K562 (cell line): ENCODE results near the gene DNAAF8. TPM values are rescaled to one million over a fixed set of nuclear protein-coding genes. Genes with fewer than 3 reads are reported as not detected.

Source experiments
- BMI1 ChIP-seq: fragments of 150-350 bp; IDR thresholded peaks from 2 replicates; pipeline ENCODE4 v1.6.1; 2014; ENCODE audit warnings: low read length
- FOXK2 ChIP-seq, 2 experiments: fragments of 450-650 bp; IDR thresholded peaks in 1 of 2; conservative IDR thresholded peaks in 1 of 2; 2 replicates each; pipeline ENCODE4 v1.6.1; 2016; ENCODE audit warnings: low read depth in 2 of 2, mild to moderate bottlenecking in 1 of 2
- IFI16 ChIP-seq: fragments of 250-450 bp; sonication (Bioruptor Pico); IDR thresholded peaks from 2 replicates; pipeline ENCODE4 v2.1.2; 2022; ENCODE audit warnings: mild to moderate bottlenecking, inconsistent platforms
- LCOR ChIP-seq: sonication (generic); formaldehyde crosslinking; IDR thresholded peaks from 2 replicates; pipeline ENCODE4 v1.8.0; 2022; ENCODE audit warnings: mild to moderate bottlenecking, missing genetic modification reagents
- SMARCE1 ChIP-seq: fragments of 450-650 bp; IDR thresholded peaks from 2 replicates; pipeline ENCODE4 v1.7.1; 2016; ENCODE audit warnings: mild to moderate bottlenecking
- TOE1 ChIP-seq, 2 experiments: fragments of 450-650 bp in 1 of 2; sonication (generic) in 1 of 2; formaldehyde crosslinking in 1 of 2; IDR thresholded peaks; 2 replicates each; pipeline versions ENCODE4 v1.7.1 to v1.8.0; 2016 to 2022; ENCODE audit warnings: borderline replicate concordance in 2 of 2, mild to moderate bottlenecking in 2 of 2, antibody characterized with exemption in 1 of 2, inconsistent platforms in 1 of 2, low read depth in 1 of 2, missing genetic modification reagents in 1 of 2, moderate library complexity in 1 of 2
- ZFX ChIP-seq: sonication (generic); formaldehyde crosslinking; IDR thresholded peaks from 2 replicates; pipeline ENCODE4 v1.8.0; 2022; ENCODE audit warnings: mild to moderate bottlenecking, missing genetic modification reagents, moderate library complexity
- ZNF263 ChIP-seq: sonication (generic); formaldehyde crosslinking; IDR thresholded peaks from 2 replicates; pipeline ENCODE4 v1.8.0; 2022; ENCODE audit warnings: mild to moderate bottlenecking, missing genetic modification reagents, borderline replicate concordance
- ZNF3 ChIP-seq: fragments of 250-450 bp; sonication (Bioruptor Pico); IDR thresholded peaks from 2 replicates; pipeline ENCODE4 v1.5.0; 2021; ENCODE audit warnings: mild to moderate bottlenecking, moderate library complexity
- ZNF507 ChIP-seq: conservative IDR thresholded peaks from 2 replicates; pipeline ENCODE4 v1.6.1; 2017; ENCODE audit warnings: missing genetic modification characterization, missing compliant biosample characterization
- polyA plus RNA-seq, 8 experiments: library from polyadenylated mRNA; depleted of rRNA in 4 of 8; stranded (reverse) in 5 of 8; unstranded in 3 of 8; fragments of >200 nt; fragmentation: Nextera tagmentation in 2 of 8; fragmentation: Illumina TruSeq in 1 of 8; extraction: Ambion mirVana in 2 of 8; extraction: Trizol in 1 of 8; gene quantifications; 2 replicates each; pipeline versions ENCODE4 v1.2.1 to v1.2.3, GENCODE V29; 2011 to 2014; ENCODE audit warnings: inconsistent platforms in 1 of 8, missing spikeins in 1 of 8
- total RNA-seq, 7 experiments: library from RNA; depleted of rRNA in 6 of 7; stranded (reverse); fragments of >200 nt in 6 of 7; fragmentation: Illumina TruSeq in 2 of 7; extraction: Trizol in 2 of 7; gene quantifications; 2 replicates each; pipeline versions ENCODE4 v1.2.1 to v1.2.3, GENCODE V29; 2011 to 2021; ENCODE audit warnings: low replicate concordance in 1 of 7
- TF ChIP-seq, protein P1 (sequence below): IDR thresholded peaks from 3 replicates; pipeline ENCODE4 v1.6.1; 2011; ENCODE audit warnings: borderline replicate concordance, mild to moderate bottlenecking, moderate library complexity; ENCODE audit not compliant: insufficient read length; ENCODE audit errors: extremely low read depth
- TF ChIP-seq, protein P2 (sequence below): fragments of 450-650 bp; IDR thresholded peaks from 2 replicates; pipeline ENCODE4 v1.6.1; 2016; ENCODE audit warnings: mild to moderate bottlenecking, moderate library complexity

The DNAAF8 gene
- total and polyA plus RNA-seq, 9 of the 15 experiments (the other 6 are each of a cell fraction or from before 2014, with no cell fraction given), result 0.04 to 0.12 (median 0.10) TPM; not detected in 6

- TF ChIP-seq BMI1, result no peak
- TF ChIP-seq, protein P1, sequence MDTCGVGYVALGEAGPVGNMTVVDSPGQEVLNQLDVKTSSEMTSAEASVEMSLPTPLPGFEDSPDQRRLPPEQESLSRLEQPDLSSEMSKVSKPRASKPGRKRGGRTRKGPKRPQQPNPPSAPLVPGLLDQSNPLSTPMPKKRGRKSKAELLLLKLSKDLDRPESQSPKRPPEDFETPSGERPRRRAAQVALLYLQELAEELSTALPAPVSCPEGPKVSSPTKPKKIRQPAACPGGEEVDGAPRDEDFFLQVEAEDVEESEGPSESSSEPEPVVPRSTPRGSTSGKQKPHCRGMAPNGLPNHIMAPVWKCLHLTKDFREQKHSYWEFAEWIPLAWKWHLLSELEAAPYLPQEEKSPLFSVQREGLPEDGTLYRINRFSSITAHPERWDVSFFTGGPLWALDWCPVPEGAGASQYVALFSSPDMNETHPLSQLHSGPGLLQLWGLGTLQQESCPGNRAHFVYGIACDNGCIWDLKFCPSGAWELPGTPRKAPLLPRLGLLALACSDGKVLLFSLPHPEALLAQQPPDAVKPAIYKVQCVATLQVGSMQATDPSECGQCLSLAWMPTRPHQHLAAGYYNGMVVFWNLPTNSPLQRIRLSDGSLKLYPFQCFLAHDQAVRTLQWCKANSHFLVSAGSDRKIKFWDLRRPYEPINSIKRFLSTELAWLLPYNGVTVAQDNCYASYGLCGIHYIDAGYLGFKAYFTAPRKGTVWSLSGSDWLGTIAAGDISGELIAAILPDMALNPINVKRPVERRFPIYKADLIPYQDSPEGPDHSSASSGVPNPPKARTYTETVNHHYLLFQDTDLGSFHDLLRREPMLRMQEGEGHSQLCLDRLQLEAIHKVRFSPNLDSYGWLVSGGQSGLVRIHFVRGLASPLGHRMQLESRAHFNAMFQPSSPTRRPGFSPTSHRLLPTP, result no peak
- TF ChIP-seq, protein P2, sequence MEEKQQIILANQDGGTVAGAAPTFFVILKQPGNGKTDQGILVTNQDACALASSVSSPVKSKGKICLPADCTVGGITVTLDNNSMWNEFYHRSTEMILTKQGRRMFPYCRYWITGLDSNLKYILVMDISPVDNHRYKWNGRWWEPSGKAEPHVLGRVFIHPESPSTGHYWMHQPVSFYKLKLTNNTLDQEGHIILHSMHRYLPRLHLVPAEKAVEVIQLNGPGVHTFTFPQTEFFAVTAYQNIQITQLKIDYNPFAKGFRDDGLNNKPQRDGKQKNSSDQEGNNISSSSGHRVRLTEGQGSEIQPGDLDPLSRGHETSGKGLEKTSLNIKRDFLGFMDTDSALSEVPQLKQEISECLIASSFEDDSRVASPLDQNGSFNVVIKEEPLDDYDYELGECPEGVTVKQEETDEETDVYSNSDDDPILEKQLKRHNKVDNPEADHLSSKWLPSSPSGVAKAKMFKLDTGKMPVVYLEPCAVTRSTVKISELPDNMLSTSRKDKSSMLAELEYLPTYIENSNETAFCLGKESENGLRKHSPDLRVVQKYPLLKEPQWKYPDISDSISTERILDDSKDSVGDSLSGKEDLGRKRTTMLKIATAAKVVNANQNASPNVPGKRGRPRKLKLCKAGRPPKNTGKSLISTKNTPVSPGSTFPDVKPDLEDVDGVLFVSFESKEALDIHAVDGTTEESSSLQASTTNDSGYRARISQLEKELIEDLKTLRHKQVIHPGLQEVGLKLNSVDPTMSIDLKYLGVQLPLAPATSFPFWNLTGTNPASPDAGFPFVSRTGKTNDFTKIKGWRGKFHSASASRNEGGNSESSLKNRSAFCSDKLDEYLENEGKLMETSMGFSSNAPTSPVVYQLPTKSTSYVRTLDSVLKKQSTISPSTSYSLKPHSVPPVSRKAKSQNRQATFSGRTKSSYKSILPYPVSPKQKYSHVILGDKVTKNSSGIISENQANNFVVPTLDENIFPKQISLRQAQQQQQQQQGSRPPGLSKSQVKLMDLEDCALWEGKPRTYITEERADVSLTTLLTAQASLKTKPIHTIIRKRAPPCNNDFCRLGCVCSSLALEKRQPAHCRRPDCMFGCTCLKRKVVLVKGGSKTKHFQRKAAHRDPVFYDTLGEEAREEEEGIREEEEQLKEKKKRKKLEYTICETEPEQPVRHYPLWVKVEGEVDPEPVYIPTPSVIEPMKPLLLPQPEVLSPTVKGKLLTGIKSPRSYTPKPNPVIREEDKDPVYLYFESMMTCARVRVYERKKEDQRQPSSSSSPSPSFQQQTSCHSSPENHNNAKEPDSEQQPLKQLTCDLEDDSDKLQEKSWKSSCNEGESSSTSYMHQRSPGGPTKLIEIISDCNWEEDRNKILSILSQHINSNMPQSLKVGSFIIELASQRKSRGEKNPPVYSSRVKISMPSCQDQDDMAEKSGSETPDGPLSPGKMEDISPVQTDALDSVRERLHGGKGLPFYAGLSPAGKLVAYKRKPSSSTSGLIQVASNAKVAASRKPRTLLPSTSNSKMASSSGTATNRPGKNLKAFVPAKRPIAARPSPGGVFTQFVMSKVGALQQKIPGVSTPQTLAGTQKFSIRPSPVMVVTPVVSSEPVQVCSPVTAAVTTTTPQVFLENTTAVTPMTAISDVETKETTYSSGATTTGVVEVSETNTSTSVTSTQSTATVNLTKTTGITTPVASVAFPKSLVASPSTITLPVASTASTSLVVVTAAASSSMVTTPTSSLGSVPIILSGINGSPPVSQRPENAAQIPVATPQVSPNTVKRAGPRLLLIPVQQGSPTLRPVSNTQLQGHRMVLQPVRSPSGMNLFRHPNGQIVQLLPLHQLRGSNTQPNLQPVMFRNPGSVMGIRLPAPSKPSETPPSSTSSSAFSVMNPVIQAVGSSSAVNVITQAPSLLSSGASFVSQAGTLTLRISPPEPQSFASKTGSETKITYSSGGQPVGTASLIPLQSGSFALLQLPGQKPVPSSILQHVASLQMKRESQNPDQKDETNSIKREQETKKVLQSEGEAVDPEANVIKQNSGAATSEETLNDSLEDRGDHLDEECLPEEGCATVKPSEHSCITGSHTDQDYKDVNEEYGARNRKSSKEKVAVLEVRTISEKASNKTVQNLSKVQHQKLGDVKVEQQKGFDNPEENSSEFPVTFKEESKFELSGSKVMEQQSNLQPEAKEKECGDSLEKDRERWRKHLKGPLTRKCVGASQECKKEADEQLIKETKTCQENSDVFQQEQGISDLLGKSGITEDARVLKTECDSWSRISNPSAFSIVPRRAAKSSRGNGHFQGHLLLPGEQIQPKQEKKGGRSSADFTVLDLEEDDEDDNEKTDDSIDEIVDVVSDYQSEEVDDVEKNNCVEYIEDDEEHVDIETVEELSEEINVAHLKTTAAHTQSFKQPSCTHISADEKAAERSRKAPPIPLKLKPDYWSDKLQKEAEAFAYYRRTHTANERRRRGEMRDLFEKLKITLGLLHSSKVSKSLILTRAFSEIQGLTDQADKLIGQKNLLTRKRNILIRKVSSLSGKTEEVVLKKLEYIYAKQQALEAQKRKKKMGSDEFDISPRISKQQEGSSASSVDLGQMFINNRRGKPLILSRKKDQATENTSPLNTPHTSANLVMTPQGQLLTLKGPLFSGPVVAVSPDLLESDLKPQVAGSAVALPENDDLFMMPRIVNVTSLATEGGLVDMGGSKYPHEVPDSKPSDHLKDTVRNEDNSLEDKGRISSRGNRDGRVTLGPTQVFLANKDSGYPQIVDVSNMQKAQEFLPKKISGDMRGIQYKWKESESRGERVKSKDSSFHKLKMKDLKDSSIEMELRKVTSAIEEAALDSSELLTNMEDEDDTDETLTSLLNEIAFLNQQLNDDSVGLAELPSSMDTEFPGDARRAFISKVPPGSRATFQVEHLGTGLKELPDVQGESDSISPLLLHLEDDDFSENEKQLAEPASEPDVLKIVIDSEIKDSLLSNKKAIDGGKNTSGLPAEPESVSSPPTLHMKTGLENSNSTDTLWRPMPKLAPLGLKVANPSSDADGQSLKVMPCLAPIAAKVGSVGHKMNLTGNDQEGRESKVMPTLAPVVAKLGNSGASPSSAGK, result no peak
- no peak; the same call in 1 of the 2 replicates for TF ChIP-seq ZNF263 (CRISPR knock-in tag)
- peak; percentile 53 to 70; a peak in 2 of 4 replicates for TF ChIP-seq FOXK2 (conservative IDR thresholded peaks at IDR 0.05 in 1 of 2, IDR thresholded peaks at IDR 0.05 in 1 of 2; ENCODE audit: low read depth in 2 of 2)
- no peak for TF ChIP-seq ZNF507 (tag)
- 0 out of 2 replicates have a peak, but pooled peaks have one; percentile 14 for TF ChIP-seq ZFX (CRISPR knock-in tag)
- no peak for TF ChIP-seq ZNF3
- peak; percentile 98 for TF ChIP-seq LCOR (CRISPR knock-in tag)
- TF ChIP-seq IFI16, result no peak
- no peak for TF ChIP-seq SMARCE1
- TF ChIP-seq TOE1 (IDR thresholded peaks at IDR 0.05; ENCODE audit: borderline replicate concordance), result peak; percentile 20; the same call in 1 of the 2 replicates
- no peak for TF ChIP-seq TOE1 (CRISPR knock-in tag; IDR thresholded peaks at IDR 0.05; ENCODE audit: borderline replicate concordance, low read depth)
These were observed 34.4 kb downstream of the DNAAF8 start (continued) for GRCh38 chr16:4768549-4769305.
